Osteocyte (in vitro differentiated cells): Measurements from ENCODE around the gene PTPRM. TPM values are rescaled to one million over a fixed set of nuclear protein-coding genes. Genes with fewer than 3 reads are reported as not detected.
"Not testable (repeated sequence)": the region's sequence is repeated elsewhere in the genome, so short reads cannot be mapped to it uniquely, and the experiment has no call there.

Experiments
- DNase-seq: peaks from one replicate; pipeline ENCODE4 v3.0.0; 2021; ENCODE audit warnings: mixed read lengths; ENCODE audit not compliant: unreplicated experiment; ENCODE audit errors: extremely low spot score
- H3K27ac Mint-ChIP-seq: one replicate; pipeline ENCODE4 v1.8.0; 2021; ENCODE audit warnings: mild to moderate bottlenecking, mixed read lengths; ENCODE audit not compliant: unreplicated experiment
- H3K27me3 Mint-ChIP-seq: one replicate; pipeline ENCODE4 v1.8.0; 2021; ENCODE audit warnings: mixed read lengths; ENCODE audit not compliant: unreplicated experiment
- H3K36me3 Mint-ChIP-seq: one replicate; pipeline ENCODE4 v1.8.0; 2021; ENCODE audit warnings: mixed read lengths; ENCODE audit not compliant: unreplicated experiment
- H3K4me1 Mint-ChIP-seq: one replicate; pipeline ENCODE4 v1.8.0; 2021; ENCODE audit warnings: mixed read lengths; ENCODE audit not compliant: unreplicated experiment
- H3K4me3 Mint-ChIP-seq: one replicate; pipeline ENCODE4 v1.8.0; 2021; ENCODE audit warnings: mild to moderate bottlenecking, moderate library complexity, mixed read lengths; ENCODE audit not compliant: unreplicated experiment
- H3K9me3 Mint-ChIP-seq: one replicate; pipeline ENCODE4 v1.8.0; 2021; ENCODE audit warnings: mixed read lengths; ENCODE audit not compliant: unreplicated experiment
- total RNA-seq: library from RNA; stranded (reverse); gene quantifications from 2 replicates; pipeline ENCODE4 v1.2.1, GENCODE V29; 2021
- TF ChIP-seq, protein P1 (sequence below): fragments of 200-600 bp; sonication (generic); IDR thresholded peaks from 2 replicates; pipeline ENCODE4 v1.5.0; 2021; ENCODE audit warnings: antibody characterized with exemption, mild to moderate bottlenecking, moderate library complexity

The PTPRM gene
- total RNA-seq, 1 donor from 2014 or later: 105 TPM

DNA sequence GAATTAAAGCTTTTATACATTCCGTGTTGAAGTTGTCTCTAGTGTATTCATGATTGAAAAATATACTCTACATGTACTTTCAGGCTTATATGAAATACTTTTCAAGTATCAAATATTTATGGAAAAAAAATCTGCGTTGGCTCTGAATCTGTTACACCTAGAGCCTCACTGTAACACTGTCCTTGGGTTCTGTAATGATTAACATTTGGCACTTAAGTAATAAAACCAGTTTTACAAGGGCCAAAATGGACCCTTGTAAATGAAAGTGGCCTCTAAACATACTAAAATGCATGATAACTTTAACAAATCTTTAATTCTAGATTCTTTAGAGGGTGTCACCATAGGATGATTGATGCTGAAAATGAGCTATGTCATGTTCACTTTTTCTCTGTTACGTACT is 162.8 kb downstream of the PTPRM start:
- TF ChIP-seq, protein P1, sequence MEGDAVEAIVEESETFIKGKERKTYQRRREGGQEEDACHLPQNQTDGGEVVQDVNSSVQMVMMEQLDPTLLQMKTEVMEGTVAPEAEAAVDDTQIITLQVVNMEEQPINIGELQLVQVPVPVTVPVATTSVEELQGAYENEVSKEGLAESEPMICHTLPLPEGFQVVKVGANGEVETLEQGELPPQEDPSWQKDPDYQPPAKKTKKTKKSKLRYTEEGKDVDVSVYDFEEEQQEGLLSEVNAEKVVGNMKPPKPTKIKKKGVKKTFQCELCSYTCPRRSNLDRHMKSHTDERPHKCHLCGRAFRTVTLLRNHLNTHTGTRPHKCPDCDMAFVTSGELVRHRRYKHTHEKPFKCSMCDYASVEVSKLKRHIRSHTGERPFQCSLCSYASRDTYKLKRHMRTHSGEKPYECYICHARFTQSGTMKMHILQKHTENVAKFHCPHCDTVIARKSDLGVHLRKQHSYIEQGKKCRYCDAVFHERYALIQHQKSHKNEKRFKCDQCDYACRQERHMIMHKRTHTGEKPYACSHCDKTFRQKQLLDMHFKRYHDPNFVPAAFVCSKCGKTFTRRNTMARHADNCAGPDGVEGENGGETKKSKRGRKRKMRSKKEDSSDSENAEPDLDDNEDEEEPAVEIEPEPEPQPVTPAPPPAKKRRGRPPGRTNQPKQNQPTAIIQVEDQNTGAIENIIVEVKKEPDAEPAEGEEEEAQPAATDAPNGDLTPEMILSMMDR: no peak
- Mint-ChIP-seq H3K4me3 (no peak overlapping the region), H3K27me3 (no peaks in the 10 kb centered on the region), H3K36me3 (no peaks in the 10 kb centered on the region), H3K9me3 (no peaks in the 10 kb centered on the region), H3K27ac (no peak overlapping the region), H3K4me1 (peaks cover 8% of the 10 kb centered on the region)
- DNase-seq: no peak

DNA sequence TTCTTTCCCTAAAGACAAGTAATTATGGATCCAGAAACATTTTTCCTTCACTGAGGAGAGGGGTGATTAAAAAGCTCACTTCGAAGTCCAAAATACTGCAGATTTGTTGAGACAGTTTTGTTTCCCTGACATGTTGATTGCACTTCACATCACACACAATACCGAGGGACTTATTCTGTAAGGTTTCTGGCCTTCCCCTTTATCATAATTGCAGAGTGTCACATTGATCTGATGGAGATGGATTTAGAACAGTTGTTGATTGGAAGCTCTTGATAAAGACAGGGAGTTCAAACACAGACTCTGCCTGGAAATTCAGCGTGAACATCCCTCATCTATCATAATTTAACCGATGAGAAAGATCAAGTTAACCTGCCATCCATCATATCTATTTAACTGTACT is 163.6 kb downstream of the PTPRM start:
- Mint-ChIP-seq H3K27ac (no peak overlapping the region), H3K9me3 (no peaks in the 10 kb centered on the region), H3K27me3 (no peaks in the 10 kb centered on the region), H3K4me1 (peaks cover 8% of the 10 kb centered on the region), H3K36me3 (no peaks in the 10 kb centered on the region), H3K4me3 (no peak overlapping the region)
- no peak for DNase-seq
- TF ChIP-seq, protein P1: no peak

DNA sequence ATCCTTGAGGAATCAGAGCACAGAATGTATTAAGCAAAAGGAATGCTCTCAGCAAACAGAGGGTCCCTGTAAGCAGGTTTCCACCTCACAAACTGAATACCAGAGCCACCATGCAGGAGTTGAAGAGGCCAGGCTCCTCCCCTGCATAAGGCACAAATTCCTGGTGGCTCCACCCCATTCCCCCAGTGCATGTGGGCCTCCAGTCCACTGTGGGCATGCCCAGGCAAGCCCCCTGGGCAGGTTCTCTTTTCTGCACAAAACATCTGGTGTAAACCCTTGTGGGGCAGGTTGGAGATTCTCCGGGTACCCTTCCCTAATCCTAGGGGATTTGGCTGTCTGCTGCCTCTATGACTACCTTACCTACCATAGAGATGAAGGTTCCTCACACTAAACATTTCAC is 166.5 kb downstream of the PTPRM start:
- no peaks in the 10 kb centered on the region for H3K9me3 Mint-ChIP-seq
- H3K27ac Mint-ChIP-seq: no peak overlapping the region
- H3K4me1 Mint-ChIP-seq: peaks cover 4% of the 10 kb centered on the region
- TF ChIP-seq, protein P1: no peak
- no peak overlapping the region for H3K4me3 Mint-ChIP-seq
- no peaks in the 10 kb centered on the region for H3K27me3 Mint-ChIP-seq
- no peak for DNase-seq
- no peaks in the 10 kb centered on the region for H3K36me3 Mint-ChIP-seq

DNA sequence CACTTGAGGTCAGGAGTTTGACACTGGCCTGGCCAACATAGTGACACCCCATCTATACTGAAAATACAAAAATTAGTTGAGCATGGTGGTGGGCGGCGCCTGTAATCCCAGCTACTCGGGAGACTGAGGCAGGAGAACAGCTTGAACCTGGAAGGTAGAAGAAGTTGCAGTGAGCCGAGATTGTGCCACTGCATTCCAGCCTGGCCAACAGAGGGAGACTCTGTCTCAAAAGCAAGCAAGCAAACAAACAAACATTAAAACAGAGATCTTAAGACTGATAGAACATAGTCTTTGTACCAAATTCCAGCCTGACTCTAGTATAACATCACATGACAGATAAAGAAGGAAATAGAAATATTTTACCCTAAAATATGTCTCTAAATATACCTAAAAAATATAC is 168.1 kb downstream of the PTPRM start:
- no peak overlapping the region for H3K4me3 Mint-ChIP-seq
- TF ChIP-seq, protein P1: peak; percentile 44
- no peaks in the 10 kb centered on the region for H3K27me3 Mint-ChIP-seq
- DNase-seq: no peak
- no peaks in the 10 kb centered on the region for H3K9me3 Mint-ChIP-seq
- H3K4me1 Mint-ChIP-seq: peaks cover 10% of the 10 kb centered on the region
- H3K36me3 Mint-ChIP-seq: no peaks in the 10 kb centered on the region
- H3K27ac Mint-ChIP-seq: no peak overlapping the region

DNA sequence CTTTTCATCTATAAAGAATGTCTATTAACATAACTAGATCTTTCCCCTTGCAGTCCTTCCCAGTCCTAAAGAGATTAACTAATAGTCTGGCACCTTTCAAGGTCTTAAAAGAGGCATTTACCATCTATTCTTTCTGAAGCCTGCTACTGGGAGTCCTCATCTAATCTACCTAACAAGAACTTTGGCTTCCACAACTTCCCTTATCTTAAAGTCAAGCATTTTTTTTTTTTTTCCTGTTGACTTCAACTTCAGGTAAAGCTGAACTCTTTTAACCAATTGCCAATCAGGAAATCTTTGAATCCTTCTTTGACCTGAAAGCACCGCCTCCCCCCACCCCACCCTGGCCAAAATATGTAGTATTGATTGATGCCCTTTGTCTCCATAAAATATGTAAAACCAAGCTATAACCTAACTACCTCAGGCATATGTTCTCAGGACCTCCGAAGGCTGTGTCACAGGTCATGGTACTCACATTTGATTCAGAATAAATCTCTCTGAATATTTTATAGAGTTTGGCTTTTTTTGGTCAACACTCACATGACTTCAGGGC is 168.6 kb downstream of the PTPRM start:
- H3K27ac Mint-ChIP-seq: no peak overlapping the region

DNA sequence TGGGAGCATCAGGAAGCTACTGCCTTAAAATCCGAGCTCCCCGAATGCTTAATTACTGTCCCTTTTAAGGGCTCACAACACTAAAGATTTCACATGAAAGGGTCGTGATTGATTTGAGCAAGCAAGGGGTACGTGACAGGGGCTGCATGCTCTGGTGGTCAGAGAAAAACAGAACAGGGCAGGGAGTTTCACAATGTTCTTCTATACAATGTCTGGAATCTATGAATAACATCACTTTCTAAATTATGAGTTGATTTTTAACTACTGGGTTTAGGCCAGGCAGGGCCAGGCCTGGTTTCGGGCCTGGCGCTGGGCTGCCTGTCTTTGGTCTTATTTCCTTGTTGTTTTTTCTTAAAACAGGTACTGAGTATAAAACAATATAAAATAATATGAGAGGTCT is 169.4 kb downstream of the PTPRM start:
- H3K27me3 Mint-ChIP-seq, H3K9me3 Mint-ChIP-seq: not testable (repeated sequence)
- H3K4me1 Mint-ChIP-seq: peaks cover 23% of the 10 kb centered on the region

More for the DNA sequence above, 168.6 kb downstream of the PTPRM start:
- Mint-ChIP-seq H3K4me3 (no peak overlapping the region), H3K36me3 (no peaks in the 10 kb centered on the region), H3K9me3 (no peaks in the 10 kb centered on the region), H3K27me3 (no peaks in the 10 kb centered on the region), H3K4me1 (peaks cover 15% of the 10 kb centered on the region)
- TF ChIP-seq, protein P1: no peak
- DNase-seq: no peak

More for the DNA sequence above, 169.4 kb downstream of the PTPRM start:
- not testable (repeated sequence) for H3K4me3 Mint-ChIP-seq, DNase-seq, H3K36me3 Mint-ChIP-seq
- H3K27ac Mint-ChIP-seq: peak overlapping the region; percentile 47
